Measurements from ENCODE around the gene RTP2. TPM values are rescaled to one million over a fixed set of nuclear protein-coding genes. Genes with fewer than 3 reads are reported as not detected.

Gene RTP2
- total and polyA plus RNA-seq, 9 of the 15 experiments (the other 6 are each of a cell fraction or from before 2014, with no cell fraction given): not detected

- Histone ChIP-seq H3K79me2 (ENCODE audit: control insufficient read depth, insufficient read depth, low read length) (peaks cover 51% of the 10 kb centered on the region), H3K36me3 (ENCODE audit: control insufficient read depth, insufficient read depth, low read length) (no peaks in the 10 kb centered on the region), H3K4me3 (peak within 1 kb of the TSS; percentile 87), H3K4me2 (ENCODE audit: insufficient read depth, low read length) (peak within 1 kb of the TSS; percentile 91), H3K4me1 (replicated peaks in 1 of 2; ENCODE audit: control insufficient read depth in 2 of 2, insufficient read depth in 2 of 2, low read length in 2 of 2) (peaks cover 17 to 25% of the 10 kb centered on the region in 2 experiments), H3K9me3 (replicated peaks; ENCODE audit: control insufficient read depth, insufficient read depth, low read depth, low read length) (no peaks in the 10 kb centered on the region), H3K9ac (ENCODE audit: insufficient read depth in 1 of 2, low read depth in 2 of 2, low read length in 2 of 2) (peak within 1 kb of the TSS; percentile 98 to 99), H4K20me1 (replicated peaks; ENCODE audit: control insufficient read depth, insufficient read depth, low read length) (peaks cover 3% of the 10 kb centered on the region; the same call in 1 of the 2 replicates), H3K27me3 (ENCODE audit: control insufficient read depth in 2 of 2, insufficient read depth in 2 of 2, low read length in 2 of 2) (no peaks in the 10 kb centered on the region), H3K9me1 (ENCODE audit: control insufficient read depth, insufficient read depth, low read length) (no peaks in the 10 kb centered on the region), H3K27ac (ENCODE audit: extremely low read depth, low read depth, low read length) (peak within 1 kb of the TSS; percentile 95), H2AFZ (ENCODE audit: low read depth, low read length) (peak within 1 kb of the TSS; percentile 93)
- ChIA-PET CTCF (ENCODE audit: low intra/inter-chr PET ratio) (no interaction called here), POLR2A (interaction anchor here (0.6 to 1.1 kb wide), 12 partner anchors 9 to 1303 kb away, joined by 3 to 5 read pairs (median 3); partner anchors contain the start of gene DNAJB11)
- under 1% methylated on average over 40 of the region's 40 CpGs for WGBS (ENCODE audit: insufficient coverage, low coverage, missing lambda C conversion rate)
- ATAC-seq (peak; percentile 63), DNase-seq (ENCODE audit: extremely low read depth in 1 of 4, low spot score in 3 of 4) (peak; percentile 89 to 96 (median 92)), FAIRE-seq (peak; percentile 90)
- intact Hi-C loops (cut with micrococcal nuclease): loop anchor here (5.0 to 10.0 kb wide), 5 partner anchors 169 to 999 kb away; no protein-coding TSS in a partner anchor
- in situ Hi-C loops (cut with MboI): loop anchor here (25.0 kb wide), 1 partner anchor 1392 kb away; no protein-coding TSS in a partner anchor
- no TSS peak for BruUV-seq (replicated peaks)
- TF ChIP-seq USF2 (CRISPR knock-in tag; IDR thresholded peaks at IDR 0.05) (peak; percentile 98), HDAC2 (IDR thresholded peaks at IDR 0.05) (peak; percentile 40; the same call in 1 of the 2 replicates), SRSF7 (optimal IDR thresholded peaks at IDR 0.05; ENCODE audit: low read depth, low read length) (no peak), ZNF140 (CRISPR knock-in tag; IDR thresholded peaks at IDR 0.05) (no peak), TARDBP (IDR thresholded peaks at IDR 0.05) (peak; percentile 72; the same call in 1 of the 2 replicates), CREM (IDR thresholded peaks at IDR 0.05; ENCODE audit: low read depth) (peak; percentile 93), KHSRP (IDR thresholded peaks at IDR 0.05) (peak; percentile 47; the same call in 1 of the 2 replicates), ZBTB5 (IDR thresholded peaks at IDR 0.05) (no peak), NCOA4 (IDR thresholded peaks at IDR 0.05; ENCODE audit: partially characterized antibody) (no peak), TCF7L2 (IDR thresholded peaks at IDR 0.05; ENCODE audit: low read depth, low read length) (peak; percentile 91), SMARCC2 (IDR thresholded peaks at IDR 0.05; ENCODE audit: low read depth) (peak; percentile 51; the same call in 1 of the 2 replicates), EHMT2 (IDR thresholded peaks at IDR 0.05) (no peak), CREB5 (CRISPR knock-in tag; IDR thresholded peaks at IDR 0.05) (no peak), ZNF655 (CRISPR knock-in tag; IDR thresholded peaks at IDR 0.05) (no peak), GABPB1 (CRISPR knock-in tag; IDR thresholded peaks at IDR 0.05) (peak; percentile 39; the same call in 1 of the 2 replicates)
These were observed 43.1 kb upstream of the RTP2 start, which contains the start of gene BCL6 for GRCh38 chr3:187745201-187746058. Gene BCL6, minus strand, starts transcription at chr3:187745468. Its CDS starts 11,775 bp downstream, at chr3:187733693.

Data from K562 (cell line).